VCaP (cell line): ENCODE results near the gene PTRHD1.
"Not testable (repeated sequence)": the region's sequence is repeated elsewhere in the genome, so short reads cannot be mapped to it uniquely, and the experiment has no call there.

Source experiments
- H3K27ac ChIP-seq: fragments of 450-650 bp; 2 replicates; pipeline ENCODE4 v1.5.1; 2017
- TF ChIP-seq, protein P1 (sequence below): fragments of 450-650 bp; conservative IDR thresholded peaks from 2 replicates; pipeline ENCODE4 v1.5.1; 2017; ENCODE audit warnings: mild to moderate bottlenecking, moderate library complexity

The PTRHD1 gene

DNA sequence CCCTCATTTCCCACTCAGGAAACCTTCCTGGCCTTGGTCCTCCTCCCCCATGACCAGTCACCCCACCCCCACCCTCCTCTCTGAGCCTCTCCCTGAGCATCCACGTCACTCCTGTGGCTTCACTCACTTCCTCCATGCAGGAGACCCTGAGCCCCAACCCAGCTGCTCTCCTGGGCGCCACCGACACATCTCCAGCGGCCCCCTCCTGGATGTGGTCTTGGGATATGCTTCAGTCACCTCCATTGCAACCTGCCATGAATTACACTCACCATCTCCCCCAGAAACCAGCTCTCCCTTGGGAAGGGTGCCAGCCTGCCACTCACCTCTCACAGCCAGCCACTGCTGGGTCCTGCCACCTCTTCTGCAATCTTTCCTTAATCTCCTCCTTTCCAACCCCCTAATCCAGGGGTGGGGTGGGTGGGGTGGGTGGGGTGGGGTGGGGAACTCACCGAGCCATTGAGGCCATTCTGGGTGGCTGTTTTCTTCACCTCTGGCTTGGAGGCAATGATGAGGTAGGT lies 44.9 kb upstream of the PTRHD1 start:
- no peak overlapping the region for H3K27ac ChIP-seq
- TF ChIP-seq, protein P1, sequence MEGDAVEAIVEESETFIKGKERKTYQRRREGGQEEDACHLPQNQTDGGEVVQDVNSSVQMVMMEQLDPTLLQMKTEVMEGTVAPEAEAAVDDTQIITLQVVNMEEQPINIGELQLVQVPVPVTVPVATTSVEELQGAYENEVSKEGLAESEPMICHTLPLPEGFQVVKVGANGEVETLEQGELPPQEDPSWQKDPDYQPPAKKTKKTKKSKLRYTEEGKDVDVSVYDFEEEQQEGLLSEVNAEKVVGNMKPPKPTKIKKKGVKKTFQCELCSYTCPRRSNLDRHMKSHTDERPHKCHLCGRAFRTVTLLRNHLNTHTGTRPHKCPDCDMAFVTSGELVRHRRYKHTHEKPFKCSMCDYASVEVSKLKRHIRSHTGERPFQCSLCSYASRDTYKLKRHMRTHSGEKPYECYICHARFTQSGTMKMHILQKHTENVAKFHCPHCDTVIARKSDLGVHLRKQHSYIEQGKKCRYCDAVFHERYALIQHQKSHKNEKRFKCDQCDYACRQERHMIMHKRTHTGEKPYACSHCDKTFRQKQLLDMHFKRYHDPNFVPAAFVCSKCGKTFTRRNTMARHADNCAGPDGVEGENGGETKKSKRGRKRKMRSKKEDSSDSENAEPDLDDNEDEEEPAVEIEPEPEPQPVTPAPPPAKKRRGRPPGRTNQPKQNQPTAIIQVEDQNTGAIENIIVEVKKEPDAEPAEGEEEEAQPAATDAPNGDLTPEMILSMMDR, result no peak

DNA sequence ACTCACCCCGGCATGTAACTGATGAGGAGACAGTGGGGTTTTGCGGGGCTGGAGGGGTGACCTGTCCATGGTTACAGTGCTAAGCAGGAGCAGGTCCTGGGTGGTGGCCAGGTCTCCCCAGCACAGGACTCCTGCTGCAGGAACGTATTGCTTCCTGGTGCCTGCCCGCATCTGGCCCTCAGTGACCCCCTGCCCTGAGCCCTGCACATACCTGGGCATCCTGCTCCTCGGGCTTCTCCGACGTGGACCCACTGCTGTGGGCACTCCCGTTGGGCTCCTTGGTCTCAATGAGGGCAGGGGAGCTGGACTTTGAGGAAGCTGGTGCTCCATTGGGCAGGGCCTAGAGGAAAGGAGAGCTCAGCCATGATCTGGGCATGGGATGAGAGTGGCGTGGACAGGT lies 43.5 kb upstream of the PTRHD1 start:
- TF ChIP-seq, protein P1, result no peak
- no peak overlapping the region for H3K27ac ChIP-seq

DNA sequence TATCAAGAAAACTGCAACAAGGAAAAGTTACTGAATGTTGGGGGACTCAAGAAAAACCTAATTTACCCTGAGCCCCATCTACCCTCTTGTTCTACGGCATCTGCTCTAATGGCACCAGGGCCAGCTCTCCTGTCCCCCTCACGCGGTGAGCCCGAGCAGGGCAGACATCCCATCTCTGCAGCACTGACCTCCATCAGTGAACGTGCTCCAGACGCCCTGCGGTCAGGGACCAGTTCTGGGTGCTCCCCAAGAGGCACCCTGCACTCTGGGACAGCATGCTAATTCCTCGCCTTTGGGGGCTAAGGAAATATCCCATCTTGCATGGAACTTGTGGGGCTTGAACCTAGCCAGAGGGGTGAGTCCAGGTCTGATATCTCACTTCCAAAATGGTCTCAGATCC lies 43.0 kb upstream of the PTRHD1 start:
- H3K27ac ChIP-seq, result no peak overlapping the region
- TF ChIP-seq, protein P1, result no peak

DNA sequence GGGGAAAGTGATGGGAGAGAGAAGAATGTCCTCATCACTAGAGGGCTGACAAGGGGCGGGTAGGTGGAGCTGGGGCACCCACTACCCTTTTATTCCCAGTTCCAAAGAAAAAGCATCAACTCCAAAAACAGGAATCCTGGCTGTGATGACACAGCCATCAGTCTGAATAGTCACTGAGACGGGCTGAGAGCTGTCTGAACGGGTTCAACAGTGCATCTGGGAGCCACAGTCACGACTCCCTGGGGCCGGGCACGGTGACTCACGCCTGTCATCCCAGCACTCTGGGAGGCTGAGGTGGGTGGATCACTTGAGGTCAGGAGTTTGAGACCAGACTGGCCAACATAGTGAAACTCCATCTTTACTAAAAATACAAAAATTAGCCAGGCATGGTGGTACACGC lies 42.2 kb upstream of the PTRHD1 start:
- not testable (repeated sequence) for H3K27ac ChIP-seq

DNA sequence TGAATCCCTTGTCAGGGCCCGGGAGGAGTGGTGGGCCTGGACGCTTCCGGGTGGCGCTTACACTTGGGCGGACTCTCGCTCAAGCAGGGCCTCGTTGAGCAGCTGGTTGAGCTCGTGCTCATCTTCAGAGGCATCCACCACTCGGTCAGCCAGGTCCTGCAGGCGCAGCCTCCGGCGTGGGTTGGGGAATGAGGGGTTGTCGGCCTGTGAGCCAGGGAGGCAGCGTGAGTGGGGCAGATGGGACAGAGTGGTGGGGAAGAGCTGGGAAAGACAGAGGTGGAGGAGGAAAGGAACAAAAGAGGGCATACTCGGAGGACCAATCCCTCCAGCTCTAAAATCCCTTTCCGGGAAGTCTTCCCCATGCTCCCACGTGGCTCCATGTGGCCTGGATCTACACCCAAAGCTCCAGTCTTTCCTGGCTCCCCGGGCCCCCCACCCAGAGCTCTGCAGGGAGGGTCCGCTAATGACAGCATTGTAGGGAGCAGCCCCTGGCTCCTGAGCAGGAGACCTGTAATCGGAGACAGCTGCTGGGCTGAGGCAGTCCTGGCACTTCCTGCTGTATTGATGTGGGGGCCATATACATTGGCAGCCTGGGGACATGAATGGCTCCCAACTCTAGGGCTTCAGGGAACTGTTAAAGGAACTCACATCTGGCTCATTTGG lies 41.7 kb upstream of the PTRHD1 start:
- H3K27ac ChIP-seq, result no peak overlapping the region
- TF ChIP-seq, protein P1, result no peak

DNA sequence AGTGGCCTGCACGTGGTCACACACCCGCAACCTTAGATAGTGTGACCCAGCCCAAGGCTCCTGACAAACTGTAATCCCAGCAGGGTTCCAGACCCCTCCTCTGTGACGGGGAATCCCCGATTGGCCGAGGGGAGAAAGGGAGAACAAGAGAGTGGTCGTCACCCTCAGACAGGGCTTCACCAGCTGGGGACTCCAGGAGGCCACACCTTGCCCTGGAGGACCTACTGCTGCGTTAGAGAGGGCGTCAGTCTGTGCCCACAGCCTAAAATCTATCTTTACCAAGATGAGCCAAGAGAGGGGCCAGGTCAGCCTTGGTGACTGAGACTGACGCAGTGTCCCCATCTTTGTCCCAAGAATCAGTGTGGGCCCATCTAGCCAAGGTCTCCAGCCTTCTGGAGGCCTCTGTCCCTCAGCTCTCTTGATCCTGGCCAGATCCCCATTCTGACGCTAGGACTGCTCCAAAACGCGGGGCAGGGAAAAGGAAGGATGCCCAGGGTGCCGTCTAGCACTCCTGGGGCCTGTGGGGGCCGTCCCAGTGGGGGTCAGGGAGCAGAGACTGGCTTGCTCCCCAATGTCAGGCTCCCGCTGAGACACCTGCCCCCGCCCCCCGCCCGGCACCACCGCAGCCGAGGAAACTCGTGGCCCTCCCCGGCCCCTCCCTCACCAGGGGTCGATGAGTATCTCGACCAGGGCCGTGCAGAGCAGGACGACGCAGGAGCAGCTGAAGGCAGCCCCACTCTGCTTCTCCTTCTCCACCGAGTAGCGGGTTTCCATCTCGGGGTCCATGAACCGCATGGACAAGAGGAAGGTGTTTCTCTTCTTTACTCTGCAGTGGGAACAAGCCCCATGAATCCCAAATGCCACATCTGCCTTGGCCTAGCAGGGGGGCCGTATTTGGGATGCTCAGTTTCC lies 40.9 kb upstream of the PTRHD1 start:
- no peak overlapping the region for H3K27ac ChIP-seq
- TF ChIP-seq, protein P1, result no peak

DNA sequence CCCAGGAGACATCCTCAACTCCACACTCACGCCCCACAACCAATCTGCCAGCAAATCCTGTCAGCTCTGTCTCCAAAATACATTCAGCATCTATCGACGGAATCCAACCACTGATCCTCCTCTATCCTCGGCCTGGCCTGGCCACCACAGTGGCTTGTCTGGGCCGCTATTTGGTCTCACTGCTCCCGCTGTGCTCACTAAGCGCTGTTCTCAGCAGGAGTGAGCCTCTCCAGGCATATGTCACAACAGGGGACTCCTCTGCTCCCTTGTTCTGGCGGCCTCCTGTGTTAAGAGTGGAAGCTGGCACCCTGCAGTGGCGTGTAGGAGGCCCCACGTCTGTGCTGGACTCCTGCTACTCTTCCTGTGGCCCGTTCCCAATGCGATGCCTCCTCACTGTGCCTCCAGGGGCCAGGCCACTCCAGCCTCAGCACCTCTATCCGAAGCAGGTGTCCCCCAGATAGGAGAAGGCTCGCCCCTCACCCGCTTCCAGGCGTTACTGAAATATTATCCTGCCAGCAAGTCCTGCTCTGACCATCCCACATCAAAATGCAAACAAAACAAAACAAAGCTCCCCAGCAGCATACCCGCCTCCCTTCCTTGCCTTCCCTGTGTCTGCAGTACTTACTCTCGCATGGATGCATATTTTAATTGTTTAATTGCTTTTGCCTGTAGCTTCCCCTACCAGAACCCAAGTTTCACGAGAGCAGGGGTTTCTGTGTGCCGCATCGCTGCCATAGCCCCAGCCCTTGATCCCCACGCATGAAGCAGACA lies 39.9 kb upstream of the PTRHD1 start:
- TF ChIP-seq, protein P1, result no peak
- H3K27ac ChIP-seq, result no peak overlapping the region
